GM19438 (cell line): ENCODE results near the gene GPC3.
"Not testable (repeated sequence)": the region's sequence is repeated elsewhere in the genome, so short reads cannot be mapped to it uniquely, and the experiment has no call there.

Experiments used
- ATAC-seq: cut with Tn5 transposase; IDR thresholded peaks from one replicate; pipeline ENCODE4 v1.9.1; 2021; ENCODE audit warnings: low read depth; ENCODE audit not compliant: unreplicated experiment

GPC3 gene

DNA sequence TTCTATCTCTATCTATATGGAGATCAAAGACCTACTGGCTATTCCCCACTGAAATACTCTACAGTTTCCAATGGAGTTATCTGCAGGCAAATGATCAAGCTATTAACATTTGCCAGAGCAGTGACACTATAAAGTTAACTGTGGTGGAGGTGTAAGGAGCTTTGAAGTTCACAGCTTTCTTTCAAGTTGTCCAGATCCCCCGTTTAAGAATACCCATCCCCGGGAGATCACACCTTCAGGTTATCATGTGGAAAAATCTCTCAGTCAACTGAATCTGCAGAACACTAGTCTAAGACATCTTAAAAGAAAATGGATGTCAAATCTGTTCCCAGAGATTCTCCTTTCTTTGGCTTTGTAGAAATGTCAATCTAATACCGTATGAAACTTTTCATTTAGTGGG lies 80.1 kb downstream of the GPC3 start:
- no peak for ATAC-seq

DNA sequence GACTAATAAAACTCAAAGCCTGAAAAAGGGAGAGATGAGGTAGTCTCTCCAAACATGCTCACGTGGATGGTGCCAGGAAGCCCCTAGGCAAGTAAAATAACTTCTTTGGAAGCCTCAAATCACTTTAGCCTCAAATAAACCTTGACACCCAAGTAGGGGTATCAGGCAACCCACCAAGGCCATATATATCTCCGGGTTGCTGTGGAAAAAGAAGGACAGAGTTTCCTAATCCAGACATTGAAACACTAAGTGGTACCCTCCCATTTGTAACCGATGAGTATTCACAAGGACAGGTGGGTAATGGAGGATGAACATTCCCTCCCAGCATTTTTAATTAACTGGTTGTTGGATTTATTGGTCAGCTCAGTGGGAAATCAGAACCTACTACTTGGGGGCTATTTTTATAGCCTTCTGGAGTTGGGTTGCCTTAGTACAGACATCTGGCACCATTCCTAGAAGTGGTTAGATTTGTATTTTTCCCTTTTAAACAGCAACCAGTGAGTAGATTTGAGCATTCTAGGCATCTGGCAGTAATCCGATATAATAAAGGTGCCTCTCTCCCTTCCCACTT lies 87.7 kb downstream of the GPC3 start:
- no peak for ATAC-seq

DNA sequence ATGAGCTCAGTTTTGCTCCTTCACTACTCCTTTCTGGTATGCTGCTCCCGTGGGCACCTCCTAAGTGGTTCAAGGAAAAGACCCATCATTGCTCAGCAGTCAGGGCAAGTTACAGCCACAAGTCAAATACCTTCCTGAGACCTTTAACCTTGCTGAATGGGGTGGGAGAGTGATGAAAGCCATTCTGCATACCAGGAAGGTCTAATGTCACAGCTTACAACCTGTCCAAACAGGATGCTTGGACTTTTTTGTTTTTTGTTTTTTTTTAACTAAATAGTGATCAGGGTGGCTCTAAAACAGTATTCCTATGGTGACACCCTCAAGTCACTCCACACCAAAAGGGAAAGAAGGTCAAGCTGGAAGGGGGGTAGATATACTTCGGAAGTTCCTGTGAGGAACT lies 93.1 kb downstream of the GPC3 start:
- ATAC-seq, result no peak

DNA sequence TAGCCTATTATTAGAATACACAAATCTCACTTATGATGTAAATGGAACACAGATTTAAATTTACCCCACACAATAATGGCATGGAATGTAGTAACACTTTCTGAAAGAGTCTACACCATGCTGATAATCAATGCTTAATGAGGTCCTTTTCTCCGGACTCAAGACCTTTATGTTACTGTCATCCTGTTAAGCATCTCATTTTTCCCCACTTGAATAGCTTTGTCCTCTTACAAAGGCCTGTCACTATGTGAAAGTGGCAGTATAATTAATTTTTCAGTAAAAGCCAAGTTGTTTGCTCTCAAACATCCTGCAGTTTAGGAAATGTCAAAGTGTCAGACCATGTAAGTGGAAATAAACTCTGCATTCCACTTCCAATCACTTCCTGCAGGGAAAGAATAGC lies 96.4 kb downstream of the GPC3 start:
- ATAC-seq, result no peak

DNA sequence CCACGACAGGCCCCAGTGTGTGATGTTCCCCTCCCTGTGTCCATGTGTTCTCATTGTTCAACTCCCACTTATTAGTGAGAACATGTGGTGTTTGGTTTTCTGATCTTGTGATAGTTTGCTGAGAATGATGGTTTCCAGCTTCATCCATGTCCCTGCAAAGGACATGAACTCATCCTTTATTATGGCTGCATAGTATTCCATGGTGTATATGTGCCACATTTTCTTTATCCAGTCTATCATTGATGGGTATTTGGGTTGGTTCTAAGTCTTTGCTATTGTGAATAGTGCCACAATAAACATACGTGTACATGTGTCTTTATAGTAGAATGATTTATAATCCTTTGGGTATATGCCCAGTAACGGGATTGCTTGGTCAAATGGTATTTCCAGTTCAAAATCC lies 97.3 kb downstream of the GPC3 start:
- ATAC-seq, result not testable (repeated sequence)

DNA sequence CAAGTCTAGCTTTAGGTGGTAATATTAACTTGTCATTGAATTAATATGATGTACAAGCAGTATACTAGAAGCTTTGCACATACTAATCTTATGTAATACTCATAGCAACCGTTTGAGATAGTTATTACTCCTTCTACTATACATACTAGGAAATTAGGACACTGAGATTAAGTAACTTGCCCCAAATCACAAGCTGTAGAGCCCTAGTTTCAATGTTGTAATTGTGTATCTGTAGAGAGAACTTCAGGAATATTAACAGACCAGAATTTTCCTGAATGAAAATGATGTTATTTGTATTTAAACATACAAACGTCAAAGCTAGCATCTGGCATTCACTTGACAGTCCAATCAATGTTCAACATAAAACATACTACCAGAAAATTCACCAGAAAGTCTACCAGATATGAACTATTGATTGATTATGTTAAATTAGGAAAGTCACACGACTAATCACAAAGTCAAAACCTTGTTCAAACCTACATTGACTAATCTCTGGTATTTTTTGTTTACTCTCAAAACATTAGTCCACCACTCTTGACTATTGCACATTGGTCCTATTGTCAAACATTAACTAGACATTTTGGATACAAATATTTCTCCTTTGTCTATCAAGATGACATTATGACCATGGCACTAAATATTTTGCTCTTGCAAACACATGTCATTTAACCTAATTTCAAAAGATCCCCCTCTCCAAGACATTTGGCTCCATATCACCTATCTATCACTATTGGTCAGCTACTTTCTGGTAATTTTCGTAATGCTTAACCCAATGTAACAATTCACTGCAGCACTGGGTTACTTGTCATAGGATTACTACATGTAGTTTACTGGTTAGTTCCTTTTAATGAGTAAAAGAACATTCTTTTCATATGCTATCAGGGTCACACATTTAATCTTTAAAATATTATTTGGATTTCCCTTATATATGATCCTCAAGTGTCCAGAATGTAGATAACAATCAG lies 100.7 kb downstream of the GPC3 start:
- no peak for ATAC-seq

DNA sequence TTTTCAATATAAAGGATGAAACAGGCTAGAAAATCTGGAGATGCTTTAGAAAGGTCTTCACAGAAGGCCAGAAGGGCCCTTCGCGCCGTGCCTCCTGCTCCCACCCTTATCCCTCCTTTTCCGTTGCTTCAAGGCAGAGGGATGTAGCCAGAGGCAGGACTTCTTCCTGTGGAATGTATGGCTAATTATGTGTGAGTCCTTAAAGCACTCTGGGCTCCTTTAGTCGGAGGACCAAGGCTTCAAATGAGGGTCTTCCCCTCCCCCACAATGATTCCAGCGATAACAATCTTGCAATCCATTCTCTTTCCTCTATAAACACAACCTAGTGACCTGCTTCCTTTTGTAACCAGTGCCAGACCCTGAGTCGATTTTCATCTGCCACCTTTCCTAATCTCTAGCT lies 103.5 kb downstream of the GPC3 start:
- ATAC-seq, result no peak

DNA sequence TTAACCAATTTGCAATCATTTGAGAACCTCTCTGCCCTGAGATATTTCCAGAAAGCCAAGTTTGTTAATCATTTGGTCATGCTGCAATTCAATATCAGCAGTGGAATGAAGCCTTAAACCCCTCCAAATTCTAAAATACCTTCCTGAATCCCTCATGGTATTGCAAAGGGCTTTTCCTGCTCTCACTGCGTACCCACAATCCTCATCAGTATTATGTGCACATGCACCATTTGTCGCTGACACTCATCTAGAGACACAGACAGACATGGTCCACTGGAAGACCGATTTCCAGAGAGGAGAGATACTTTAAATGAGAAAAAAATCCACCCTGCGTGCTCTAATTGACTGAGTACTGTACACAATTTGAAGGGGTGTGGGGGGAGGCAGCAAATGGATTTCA lies 104.4 kb downstream of the GPC3 start:
- no peak for ATAC-seq

DNA sequence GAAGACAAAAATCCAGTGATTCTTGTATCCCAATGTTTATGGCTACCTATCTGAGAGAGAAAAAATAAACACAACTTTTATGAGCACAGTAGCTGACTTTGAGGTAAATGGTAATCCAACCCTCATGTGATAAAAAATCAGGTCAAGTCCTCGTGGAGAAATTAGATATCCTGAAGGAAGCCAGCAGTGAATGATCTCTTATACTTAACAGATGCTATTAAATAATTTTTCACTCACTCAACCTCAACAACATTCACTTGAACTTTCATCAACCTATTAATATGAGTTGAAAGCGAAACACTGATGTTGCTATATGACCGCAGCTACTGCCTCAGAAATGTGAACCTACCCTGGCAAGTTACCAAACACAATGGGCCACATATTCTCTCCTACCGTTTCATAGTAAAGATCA lies 105.4 kb downstream of the GPC3 start:
- no peak for ATAC-seq

DNA sequence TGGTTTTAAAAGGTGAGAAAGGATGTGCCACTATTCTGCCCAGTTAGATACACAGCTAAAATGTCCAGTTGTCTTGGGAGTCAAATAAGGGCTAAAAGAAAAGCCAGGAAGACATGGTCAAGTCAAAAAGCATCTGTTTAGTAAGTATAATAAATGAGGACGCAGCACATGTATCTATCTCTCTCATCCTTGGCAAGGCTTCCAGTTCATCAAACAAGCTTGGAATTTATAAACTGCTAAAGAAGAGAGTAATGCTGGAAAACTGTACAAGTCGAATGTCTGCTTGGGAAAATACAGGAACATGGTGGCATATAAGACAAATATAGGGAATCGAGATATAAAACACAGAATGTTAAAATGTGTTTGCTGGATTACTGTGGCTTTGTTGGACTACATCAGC lies 106.7 kb downstream of the GPC3 start:
- no peak for ATAC-seq

DNA sequence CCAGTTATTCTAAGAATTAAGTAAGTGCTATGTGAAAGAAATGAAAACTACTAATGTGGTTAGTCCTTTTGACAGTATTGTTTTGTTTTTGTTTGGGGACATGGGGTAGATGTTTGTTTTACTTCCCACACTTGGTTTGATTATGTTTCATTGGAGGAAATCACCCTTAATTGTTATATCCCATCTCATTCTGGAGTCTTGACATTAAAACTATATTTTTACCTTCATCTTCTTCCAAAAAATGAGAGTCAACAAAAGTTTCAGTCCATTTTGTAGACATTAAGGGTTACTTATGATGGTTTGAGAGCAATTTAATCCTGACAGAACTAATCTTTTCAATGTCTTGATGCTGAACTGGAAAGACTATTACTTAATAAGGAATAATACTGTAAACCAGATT lies 108.7 kb downstream of the GPC3 start:
- ATAC-seq, result no peak

DNA sequence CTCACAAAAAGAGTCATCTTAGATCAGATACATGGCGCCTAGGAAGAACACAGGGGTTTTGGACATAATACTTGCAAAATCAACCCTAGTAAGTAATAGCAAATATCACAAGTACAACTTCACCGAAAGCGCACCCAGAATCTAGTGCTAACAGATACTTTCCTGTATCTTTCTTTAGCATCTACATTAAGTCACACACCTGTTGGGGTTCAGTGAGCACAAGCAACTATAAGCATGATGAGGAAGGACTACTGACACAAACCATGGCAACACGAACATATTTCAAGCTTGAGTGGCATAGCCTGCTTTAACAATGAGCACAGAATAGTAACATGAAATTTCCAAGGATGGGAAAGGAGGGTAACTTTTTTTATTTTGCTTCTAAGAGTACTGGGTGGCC lies 116.1 kb downstream of the GPC3 start:
- ATAC-seq, result no peak

DNA sequence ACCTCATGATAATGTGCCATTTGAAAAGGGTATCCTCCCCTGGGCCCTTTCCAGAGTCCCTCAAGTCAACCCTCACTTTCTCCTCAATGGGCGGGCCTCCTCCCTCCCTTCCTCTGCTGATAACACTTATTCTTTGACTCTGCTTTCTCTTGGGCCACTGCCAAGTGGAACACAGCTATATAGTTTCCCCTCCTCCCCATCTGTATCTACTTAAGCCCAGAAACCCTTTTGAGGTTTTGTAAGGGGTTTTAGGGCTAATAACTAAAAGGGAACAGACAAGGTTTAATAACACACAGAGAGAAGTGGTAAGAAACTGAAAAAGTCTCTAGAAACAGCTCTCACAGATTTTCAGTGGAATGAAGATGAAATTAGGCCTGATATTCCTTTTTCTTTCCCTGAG lies 116.7 kb downstream of the GPC3 start:
- no peak for ATAC-seq

DNA sequence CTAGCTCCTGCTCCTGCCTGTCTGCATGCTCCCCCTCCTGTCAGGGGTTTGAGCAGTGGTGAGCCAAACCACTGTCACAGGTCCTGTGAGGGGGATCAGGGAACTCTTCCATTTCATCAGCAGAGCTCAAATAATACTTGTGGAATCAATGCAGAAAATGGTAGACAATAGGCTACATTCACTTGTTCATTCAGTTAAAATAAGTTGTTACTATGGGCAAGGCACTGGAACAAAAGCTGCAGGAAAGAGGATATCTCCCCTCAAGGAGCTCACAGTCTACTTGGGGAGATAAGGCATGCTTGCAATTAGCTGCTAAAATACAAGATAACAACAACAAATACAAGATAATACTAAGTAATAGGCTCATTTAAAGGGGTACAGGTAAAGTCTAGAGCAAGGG lies 117.1 kb downstream of the GPC3 start:
- no peak for ATAC-seq

DNA sequence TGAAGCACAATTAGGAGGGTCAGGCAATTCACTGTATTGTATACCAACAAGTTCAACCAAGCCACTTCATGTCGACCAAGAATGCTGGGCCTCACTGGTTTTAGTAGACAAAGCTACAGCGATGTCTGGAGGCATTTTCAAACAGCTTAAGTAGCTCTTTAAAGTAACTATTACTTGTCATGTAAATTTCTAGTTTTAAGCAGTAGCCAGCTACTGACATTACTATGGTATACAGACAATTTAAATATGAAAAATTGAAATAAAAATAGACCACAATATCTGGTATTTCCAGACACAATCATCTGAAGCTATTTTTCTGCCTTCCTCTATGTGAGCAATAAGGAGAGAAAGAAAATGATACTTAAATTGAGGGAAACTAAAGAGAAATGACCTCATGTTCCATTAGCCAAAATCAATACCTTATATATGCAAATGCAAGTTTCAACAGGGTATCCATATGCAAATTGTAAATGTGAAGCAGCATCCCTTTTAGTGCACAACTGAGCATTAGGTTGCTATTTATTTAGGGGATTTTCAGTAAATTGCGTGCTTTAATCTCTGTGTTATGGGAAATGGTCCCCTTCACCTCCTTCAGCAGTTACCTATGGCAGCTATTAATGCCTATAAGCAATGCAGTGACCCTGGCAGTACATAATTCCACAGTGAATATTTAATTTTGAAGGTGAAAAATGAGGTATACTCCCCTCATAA lies 119.5 kb downstream of the GPC3 start:
- ATAC-seq, result no peak

DNA sequence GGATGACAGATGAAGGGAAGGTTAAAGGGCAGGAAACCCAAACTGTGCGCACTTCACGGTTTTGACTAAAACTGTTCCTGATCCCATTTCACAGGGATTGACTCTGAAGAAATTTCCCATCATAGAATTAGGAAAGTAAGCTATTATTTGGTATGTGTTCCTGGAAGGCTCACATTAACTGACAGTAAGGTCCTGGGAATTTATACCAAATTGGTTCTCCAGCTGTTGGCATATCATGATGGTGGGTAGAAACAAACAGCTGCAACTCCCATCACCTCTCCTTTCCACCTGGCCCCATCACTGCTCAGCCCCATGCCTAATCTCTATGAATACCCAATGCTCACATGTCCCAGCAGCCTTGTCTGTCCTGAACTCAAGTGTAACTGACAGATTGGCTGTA lies 121.2 kb downstream of the GPC3 start:
- ATAC-seq, result no peak

DNA sequence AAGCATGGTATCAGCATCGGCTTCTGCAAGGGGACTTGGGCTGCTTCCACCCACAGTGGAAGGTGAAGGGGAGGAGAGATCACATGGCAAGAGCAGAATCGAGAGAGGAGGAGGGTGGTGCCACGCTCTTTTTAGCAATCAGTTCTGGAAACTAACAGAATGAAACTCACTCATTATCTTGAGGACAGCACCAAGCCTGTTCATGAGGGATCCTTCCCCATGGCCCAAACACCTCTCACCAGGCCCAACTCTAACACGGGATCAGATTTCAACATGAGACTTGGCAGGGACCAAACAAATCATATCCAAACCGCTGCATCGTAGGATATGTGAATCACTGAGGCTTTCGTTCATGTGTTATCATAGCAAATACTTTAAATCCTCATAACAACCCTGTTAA lies 125.5 kb downstream of the GPC3 start:
- no peak for ATAC-seq

DNA sequence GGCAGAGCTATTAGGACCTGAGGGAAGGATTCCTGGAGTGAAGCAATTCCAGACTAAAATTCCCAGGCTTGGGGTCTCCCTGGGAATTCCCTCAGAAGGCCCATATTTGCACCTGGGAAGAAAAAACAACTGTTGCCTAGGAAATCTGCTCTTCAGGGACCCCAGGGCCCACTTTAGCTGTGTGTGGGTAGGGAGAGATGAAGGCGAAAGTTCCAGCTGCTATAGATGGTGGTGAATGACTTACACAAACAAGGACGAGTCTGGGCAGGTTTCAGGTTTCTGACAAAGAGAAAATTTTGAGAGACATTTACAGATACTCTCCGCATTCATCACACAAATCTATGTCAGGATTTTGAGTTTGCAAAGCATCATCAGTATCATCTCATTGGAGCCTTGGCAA lies 126.1 kb downstream of the GPC3 start:
- no peak for ATAC-seq

DNA sequence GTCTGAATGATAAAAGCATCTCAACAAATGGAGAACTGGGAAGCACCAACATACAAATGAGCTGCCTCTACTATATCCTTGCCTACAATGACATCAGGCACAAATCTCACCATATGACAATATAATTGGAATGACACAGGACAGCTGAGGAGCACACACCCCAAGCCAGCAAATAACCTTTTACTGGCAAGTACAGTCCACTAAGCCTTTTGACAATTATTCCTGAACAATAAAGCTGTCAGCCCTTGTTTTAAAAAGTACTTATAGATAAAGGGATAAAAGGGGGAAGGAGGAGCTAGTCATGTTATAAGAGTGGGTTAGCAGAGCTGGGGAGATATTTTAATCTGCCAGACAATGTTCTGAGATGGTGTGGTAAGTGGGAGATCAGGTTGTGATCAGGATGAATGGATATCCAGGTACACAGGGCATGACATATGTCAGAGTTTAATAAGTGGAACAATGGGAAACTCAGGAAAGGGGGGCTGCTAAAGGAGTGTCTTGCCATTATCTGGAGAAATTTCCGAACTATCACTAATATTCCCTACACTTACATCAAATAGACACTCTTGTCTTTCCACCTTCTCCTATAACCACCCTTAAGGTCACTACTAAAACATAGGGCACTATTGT lies 127.6 kb downstream of the GPC3 start:
- ATAC-seq, result no peak

DNA sequence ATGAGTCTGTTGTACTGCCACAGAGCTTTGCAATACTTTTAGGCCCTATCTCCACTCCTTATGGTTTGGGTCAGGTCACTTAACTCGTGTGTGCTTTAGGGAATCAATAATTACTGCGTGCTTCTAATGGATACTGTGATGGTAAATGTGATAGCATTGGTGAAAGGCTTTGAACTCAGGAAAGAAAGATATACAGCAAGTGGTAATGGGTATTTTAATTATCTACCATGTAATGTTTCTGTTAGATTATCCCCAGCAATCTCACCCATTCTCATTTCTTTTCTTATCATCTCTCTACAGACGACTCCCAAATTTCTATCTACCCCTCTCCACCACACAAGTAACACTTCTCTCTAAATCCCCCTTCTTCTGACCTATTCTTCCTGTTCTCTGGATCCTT lies 128.6 kb downstream of the GPC3 start:
- ATAC-seq, result no peak

DNA sequence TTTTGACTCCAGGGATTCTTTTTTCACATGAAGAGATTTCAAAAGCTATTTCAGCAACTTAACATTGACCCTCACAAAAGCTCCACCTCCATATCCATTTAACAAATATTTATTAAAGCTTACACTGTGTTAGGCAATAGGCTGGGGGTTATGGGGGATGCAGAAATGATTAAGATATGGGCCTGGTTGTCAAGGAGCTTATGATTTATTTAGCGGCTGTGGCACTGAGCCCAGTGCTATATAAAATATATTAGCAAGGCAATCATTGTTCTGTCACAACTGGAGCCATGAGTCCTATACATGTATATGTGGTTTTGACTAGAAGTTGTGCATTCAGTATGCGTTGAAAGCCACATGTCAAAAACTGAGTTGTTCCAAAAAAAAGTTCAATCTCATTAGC lies 131.1 kb downstream of the GPC3 start:
- ATAC-seq, result no peak
